T-helper 2 cell treated with Interferon-gamma antibody and Interleukin-4, amounts not matched to agents 5 μg/mL and 100 μg/mL, for 36 hours (primary cell): ENCODE data around the gene KSR2.

Experiments
- DNase-seq: peaks from one replicate; pipeline ENCODE4 v3.0.0; 2021; ENCODE audit warnings: low spot score
- H3K27ac Mint-ChIP-seq: one replicate; pipeline ENCODE4 v1.8.0; 2021; ENCODE audit warnings: mild to moderate bottlenecking, mixed read lengths
- H3K27me3 Mint-ChIP-seq: one replicate; pipeline ENCODE4 v1.8.0; 2021; ENCODE audit warnings: low read depth, mixed read lengths
- H3K36me3 Mint-ChIP-seq: one replicate; pipeline ENCODE4 v1.8.0; 2021; ENCODE audit warnings: low read depth, mixed read lengths
- H3K4me1 Mint-ChIP-seq: one replicate; pipeline ENCODE4 v1.8.0; 2021; ENCODE audit warnings: low read depth, mixed read lengths
- H3K4me3 Mint-ChIP-seq: one replicate; pipeline ENCODE4 v1.8.0; 2022; ENCODE audit warnings: mild to moderate bottlenecking, moderate library complexity, mixed read lengths
- H3K9me3 Mint-ChIP-seq: one replicate; pipeline ENCODE4 v1.8.0; 2021; ENCODE audit warnings: mixed read lengths

The KSR2 gene

GRCh38 chr12:117486840-117487659 is 481.7 kb downstream of the KSR2 start:
- Mint-ChIP-seq H3K4me1 (no peaks in the 10 kb centered on the region), H3K4me3 (no peak overlapping the region), H3K27ac (no peak overlapping the region), H3K9me3 (peaks cover 3% of the 10 kb centered on the region), H3K36me3 (no peaks in the 10 kb centered on the region), H3K27me3 (no peaks in the 10 kb centered on the region)
- DNase-seq = no peak

GRCh38 chr12:117485984-117486839 is 482.6 kb downstream of the KSR2 start:
- Mint-ChIP-seq H3K36me3 (no peaks in the 10 kb centered on the region), H3K27ac (no peak overlapping the region), H3K4me3 (no peak overlapping the region), H3K27me3 (no peaks in the 10 kb centered on the region), H3K4me1 (no peaks in the 10 kb centered on the region), H3K9me3 (peaks cover 3% of the 10 kb centered on the region)
- DNase-seq = no peak

- H3K4me3 Mint-ChIP-seq = no peak overlapping the region
- no peaks in the 10 kb centered on the region for H3K36me3 Mint-ChIP-seq
- peaks cover 3% of the 10 kb centered on the region for H3K9me3 Mint-ChIP-seq
- H3K27me3 Mint-ChIP-seq = no peaks in the 10 kb centered on the region
- H3K4me1 Mint-ChIP-seq = no peaks in the 10 kb centered on the region
- no peak overlapping the region for H3K27ac Mint-ChIP-seq
- no peak for DNase-seq
Measured at GRCh38 chr12:117484901-117485300, 483.9 kb downstream of the KSR2 start.

- Mint-ChIP-seq H3K27ac (no peak overlapping the region), H3K27me3 (no peaks in the 10 kb centered on the region), H3K4me1 (no peaks in the 10 kb centered on the region), H3K4me3 (no peak overlapping the region), H3K36me3 (no peaks in the 10 kb centered on the region), H3K9me3 (peaks cover 3% of the 10 kb centered on the region)
- DNase-seq = no peak
Measured at GRCh38 chr12:117483501-117483900, 485.3 kb downstream of the KSR2 start.

GRCh38 chr12:117481470-117481869 is 487.3 kb downstream of the KSR2 start:
- no peak overlapping the region for H3K27ac Mint-ChIP-seq
- H3K36me3 Mint-ChIP-seq = no peaks in the 10 kb centered on the region
- DNase-seq = no peak
- peaks cover 3% of the 10 kb centered on the region for H3K9me3 Mint-ChIP-seq
- no peaks in the 10 kb centered on the region for H3K4me1 Mint-ChIP-seq
- no peak overlapping the region for H3K4me3 Mint-ChIP-seq
- no peaks in the 10 kb centered on the region for H3K27me3 Mint-ChIP-seq

- H3K27ac Mint-ChIP-seq = no peak overlapping the region
- no peaks in the 10 kb centered on the region for H3K4me1 Mint-ChIP-seq
- no peaks in the 10 kb centered on the region for H3K27me3 Mint-ChIP-seq
- H3K4me3 Mint-ChIP-seq = no peak overlapping the region
- no peaks in the 10 kb centered on the region for H3K36me3 Mint-ChIP-seq
- no peaks in the 10 kb centered on the region for H3K9me3 Mint-ChIP-seq
- no peak for DNase-seq
Measured at GRCh38 chr12:117476341-117476740, 492.4 kb downstream of the KSR2 start.

GRCh38 chr12:117473856-117474255 is 494.9 kb downstream of the KSR2 start:
- no peak for DNase-seq
- no peaks in the 10 kb centered on the region for H3K4me1 Mint-ChIP-seq
- no peaks in the 10 kb centered on the region for H3K27me3 Mint-ChIP-seq
- H3K36me3 Mint-ChIP-seq = no peaks in the 10 kb centered on the region
- H3K4me3 Mint-ChIP-seq = no peak overlapping the region
- peaks cover 4% of the 10 kb centered on the region for H3K9me3 Mint-ChIP-seq
- no peak overlapping the region for H3K27ac Mint-ChIP-seq

- Mint-ChIP-seq H3K36me3 (no peaks in the 10 kb centered on the region), H3K27ac (no peak overlapping the region), H3K4me1 (no peaks in the 10 kb centered on the region)
Measured at GRCh38 chr12:117472983-117473382, 495.8 kb downstream of the KSR2 start.

GRCh38 chr12:117470804-117471203 is 498.0 kb downstream of the KSR2 start:
- Mint-ChIP-seq H3K27me3 (no peaks in the 10 kb centered on the region), H3K4me1 (no peaks in the 10 kb centered on the region), H3K9me3 (peaks cover 4% of the 10 kb centered on the region), H3K4me3 (no peak overlapping the region), H3K36me3 (no peaks in the 10 kb centered on the region), H3K27ac (no peak overlapping the region)
- DNase-seq = no peak

More at GRCh38 chr12:117472983-117473382, 495.8 kb downstream of the KSR2 start:
- H3K27me3 Mint-ChIP-seq = no peaks in the 10 kb centered on the region
- no peak for DNase-seq
- peaks cover 4% of the 10 kb centered on the region for H3K9me3 Mint-ChIP-seq
- H3K4me3 Mint-ChIP-seq = no peak overlapping the region

- Mint-ChIP-seq H3K36me3 (no peaks in the 10 kb centered on the region), H3K27me3 (no peaks in the 10 kb centered on the region), H3K4me3 (no peak overlapping the region), H3K4me1 (no peaks in the 10 kb centered on the region), H3K27ac (no peak overlapping the region), H3K9me3 (peaks cover 4% of the 10 kb centered on the region)
- DNase-seq = no peak
Measured at GRCh38 chr12:117469883-117470483, 498.8 kb downstream of the KSR2 start.

GRCh38 chr12:117468016-117468415 is 500.8 kb downstream of the KSR2 start:
- no peaks in the 10 kb centered on the region for H3K27me3 Mint-ChIP-seq
- H3K36me3 Mint-ChIP-seq = no peaks in the 10 kb centered on the region
- H3K4me3 Mint-ChIP-seq = no peak overlapping the region
- no peak for DNase-seq
- peaks cover 8% of the 10 kb centered on the region for H3K9me3 Mint-ChIP-seq
- H3K4me1 Mint-ChIP-seq = no peaks in the 10 kb centered on the region
- H3K27ac Mint-ChIP-seq = no peak overlapping the region

- no peaks in the 10 kb centered on the region for H3K36me3 Mint-ChIP-seq
- H3K4me1 Mint-ChIP-seq = no peaks in the 10 kb centered on the region
- H3K27me3 Mint-ChIP-seq = no peaks in the 10 kb centered on the region
- no peak for DNase-seq
- H3K4me3 Mint-ChIP-seq = no peak overlapping the region
- no peak overlapping the region for H3K27ac Mint-ChIP-seq
- peaks cover 8% of the 10 kb centered on the region for H3K9me3 Mint-ChIP-seq
Measured at GRCh38 chr12:117467588-117467987, 501.2 kb downstream of the KSR2 start.

GRCh38 chr12:117466677-117467362 is 502.0 kb downstream of the KSR2 start:
- no peaks in the 10 kb centered on the region for H3K4me1 Mint-ChIP-seq
- peaks cover 8% of the 10 kb centered on the region for H3K9me3 Mint-ChIP-seq
- no peak overlapping the region for H3K4me3 Mint-ChIP-seq
- DNase-seq = no peak
- H3K27ac Mint-ChIP-seq = no peak overlapping the region
- H3K36me3 Mint-ChIP-seq = no peaks in the 10 kb centered on the region
- no peaks in the 10 kb centered on the region for H3K27me3 Mint-ChIP-seq
